GM18511 (cell line): ENCODE data around the gene YEATS2.

Experiments
- ATAC-seq: cut with Tn5 transposase; IDR thresholded peaks from one replicate; pipeline ENCODE4 v1.9.1; 2021; ENCODE audit warnings: mild to moderate bottlenecking, moderate library complexity; ENCODE audit not compliant: unreplicated experiment

The YEATS2 gene

GRCh38 chr3:183828538-183828870, 130.9 kb downstream of the YEATS2 start:
- no peak for ATAC-seq

DNA sequence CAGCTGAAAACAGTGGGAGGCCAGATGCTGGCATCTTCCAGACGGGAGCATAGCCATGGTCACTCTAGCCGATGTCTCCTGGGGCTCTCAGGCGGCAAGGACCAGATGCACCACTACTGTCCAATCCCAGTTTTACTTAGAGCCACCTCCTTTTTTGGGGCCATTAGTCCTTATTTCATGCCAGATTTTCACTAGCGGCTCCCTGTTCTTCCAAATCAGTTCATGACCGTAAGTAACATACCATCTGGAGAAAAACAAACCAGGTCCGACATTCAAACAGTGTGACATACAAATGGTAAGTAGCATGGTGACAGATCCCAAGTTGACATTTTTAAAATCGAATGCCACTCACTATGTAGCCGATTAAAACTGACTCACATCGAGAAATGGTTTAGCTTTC, 131.9 kb downstream of the YEATS2 start:
- no peak for ATAC-seq

GRCh38 chr3:183830187-183830586, 132.6 kb downstream of the YEATS2 start:
- ATAC-seq, result no peak

- ATAC-seq, result no peak
These were observed 135.9 kb downstream of the YEATS2 start for GRCh38 chr3:183833516-183833915.

- ATAC-seq, result no peak
These were observed 139.8 kb downstream of the YEATS2 start for GRCh38 chr3:183837390-183837789.

GRCh38 chr3:183837894-183838293, 140.3 kb downstream of the YEATS2 start:
- no peak for ATAC-seq

GRCh38 chr3:183839751-183840150, 142.2 kb downstream of the YEATS2 start:
- no peak for ATAC-seq

- ATAC-seq, result no peak
These were observed 147.0 kb downstream of the YEATS2 start for GRCh38 chr3:183844606-183845005.

GRCh38 chr3:183845090-183845489, 147.5 kb downstream of the YEATS2 start:
- no peak for ATAC-seq

- ATAC-seq, result no peak
These were observed 148.2 kb downstream of the YEATS2 start for GRCh38 chr3:183845608-183846288.

- no peak for ATAC-seq
These were observed 156.9 kb downstream of the YEATS2 start for GRCh38 chr3:183854318-183855035.

GRCh38 chr3:183857863-183858262, 160.3 kb downstream of the YEATS2 start:
- ATAC-seq, result no peak
